Activated naive CD4-positive, alpha-beta T cell treated with anti-CD3 and anti-CD28 coated beads, Interleukin-2, amount 10 ng/mL, durations not matched to agents 7 days and 5 days (primary cell): Measurements from ENCODE around the gene SLC25A4.

Source experiments
- CTCF ChIA-PET: fragments of 350-600 bp; sonication (Branson Sonifier 250); formaldehyde crosslinking; loops from one replicate; lab custom pipeline; 2021; ENCODE audit warnings: antibody characterized with exemption; lab: Charles Lee
- DNase-seq: peaks from one replicate; pipeline ENCODE4 v3.0.0-alpha.2; 2020
- H3K27ac Mint-ChIP-seq: one replicate; pipeline ENCODE4 v1.8.0; 2021; ENCODE audit warnings: mild to moderate bottlenecking, moderate library complexity, mixed read lengths
- H3K27me3 Mint-ChIP-seq: one replicate; pipeline ENCODE4 v1.8.0; 2021; ENCODE audit warnings: mild to moderate bottlenecking, mixed read lengths
- H3K36me3 Mint-ChIP-seq: one replicate; pipeline ENCODE4 v1.8.0; 2021; ENCODE audit warnings: mixed read lengths
- H3K4me1 Mint-ChIP-seq: one replicate; pipeline ENCODE4 v1.8.0; 2021; ENCODE audit warnings: mixed read lengths
- H3K4me3 Mint-ChIP-seq: one replicate; pipeline ENCODE4 v1.8.0; 2021; ENCODE audit warnings: mild to moderate bottlenecking, moderate library complexity, mixed read lengths
- H3K9me3 Mint-ChIP-seq: one replicate; pipeline ENCODE4 v1.8.0; 2021; ENCODE audit warnings: mixed read lengths

The SLC25A4 gene

DNA sequence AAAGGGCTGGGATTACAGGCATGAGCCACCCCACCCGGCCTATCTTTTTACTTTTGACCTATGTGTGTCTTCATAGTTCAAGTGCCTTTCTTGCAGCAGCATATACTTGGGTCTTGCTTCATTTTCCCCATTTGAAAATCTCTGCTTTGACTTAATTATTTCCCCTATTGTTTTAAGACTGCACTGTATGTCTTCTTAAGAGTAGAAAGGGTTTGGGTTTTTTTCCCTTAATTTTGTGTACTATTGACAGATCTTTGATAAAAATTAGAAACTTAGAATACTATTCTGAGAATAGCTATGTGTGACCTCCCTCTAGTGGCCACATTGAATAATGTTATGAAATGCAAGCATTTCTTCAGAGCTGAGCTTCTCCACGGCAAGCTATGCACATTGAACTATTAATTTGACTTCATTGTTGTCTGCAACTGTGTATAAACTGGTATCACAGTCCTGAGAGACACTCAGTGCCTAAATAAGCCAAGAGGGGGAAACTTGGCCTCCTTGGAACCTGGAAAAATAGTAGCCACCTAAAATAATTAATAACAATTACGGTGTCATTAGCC, 8.7 kb upstream of the SLC25A4 start:
- DNase-seq: no peak
- CTCF ChIA-PET: interaction anchor here (0.7 to 3.3 kb wide), 16 partner anchors 9 to 270 kb away, joined by 3 to 21 read pairs (median 4); partner anchors contain the start of gene SLC25A4
- Mint-ChIP-seq H3K4me1 (no peaks in the 10 kb centered on the region), H3K36me3 (no peaks in the 10 kb centered on the region), H3K4me3 (no peak overlapping the region), H3K9me3 (no peaks in the 10 kb centered on the region), H3K27ac (no peak overlapping the region), H3K27me3 (peaks cover 45% of the 10 kb centered on the region)

DNA sequence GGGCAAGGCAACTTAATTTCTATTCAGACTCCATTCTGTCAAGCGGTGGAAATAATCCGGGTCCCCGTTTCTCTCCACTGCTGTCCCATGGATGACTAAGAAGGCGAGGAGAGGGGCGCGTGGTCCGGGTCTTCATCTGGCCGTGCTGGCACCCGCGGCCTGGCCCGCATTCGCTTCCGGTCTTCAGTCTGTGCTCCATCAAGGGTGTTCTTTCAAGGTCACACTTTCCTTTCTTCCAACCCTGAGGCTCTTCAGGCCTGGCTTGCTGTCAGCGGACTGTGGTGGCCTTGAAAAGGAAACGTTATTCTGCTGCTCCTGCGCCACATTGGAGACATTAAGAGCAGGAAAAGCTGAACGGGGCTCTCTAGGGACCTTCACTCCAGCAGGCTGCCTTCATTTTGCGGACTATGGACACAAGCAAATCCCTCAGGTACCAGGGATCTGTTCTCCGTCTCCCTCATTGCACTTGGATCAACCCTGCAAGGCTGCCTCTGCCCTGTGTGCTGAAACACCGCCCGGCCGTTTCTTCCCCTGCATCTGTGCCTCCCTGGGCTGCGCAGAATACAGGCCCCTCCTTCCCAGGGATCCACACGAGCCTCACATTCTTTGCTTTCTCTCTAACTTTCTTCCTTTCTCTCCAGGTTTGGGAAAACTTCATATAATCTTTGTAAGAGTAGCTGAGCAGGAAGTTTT, 5.7 kb upstream of the SLC25A4 start:
- Mint-ChIP-seq H3K4me1 (peaks cover 2% of the 10 kb centered on the region), H3K4me3 (no peak overlapping the region), H3K36me3 (no peaks in the 10 kb centered on the region), H3K27ac (no peak overlapping the region), H3K27me3 (peaks cover 44% of the 10 kb centered on the region), H3K9me3 (no peaks in the 10 kb centered on the region)
- CTCF ChIA-PET: interaction anchor here (1.3 to 3.3 kb wide), 2 partner anchors 97 to 392 kb away, joined by 4 to 21 read pairs; no protein-coding TSS in a partner anchor
- no peak for DNase-seq

DNA sequence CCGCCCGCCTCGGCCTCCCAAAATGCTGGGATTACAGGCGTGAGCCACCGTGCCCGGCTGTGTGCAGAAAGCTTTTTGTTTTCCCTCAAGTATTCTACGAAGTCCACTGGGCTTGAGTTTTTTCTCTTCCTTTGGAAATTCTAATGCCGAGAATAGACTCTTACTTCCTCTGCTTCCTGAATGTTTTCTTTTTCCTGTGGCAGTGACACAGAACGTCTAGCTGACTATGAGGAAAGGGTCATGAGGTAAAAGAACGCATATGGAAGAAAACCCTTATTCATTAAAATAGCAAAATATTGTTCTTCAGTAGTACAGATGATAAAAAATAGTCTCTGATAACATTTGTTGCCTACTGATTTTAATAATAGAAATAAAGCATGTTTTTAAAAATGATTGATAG, 4.9 kb upstream of the SLC25A4 start:
- peaks cover 50% of the 10 kb centered on the region for H3K27me3 Mint-ChIP-seq
- H3K27ac Mint-ChIP-seq: no peak overlapping the region
- DNase-seq: no peak
- no peaks in the 10 kb centered on the region for H3K36me3 Mint-ChIP-seq
- no peaks in the 10 kb centered on the region for H3K9me3 Mint-ChIP-seq
- CTCF ChIA-PET: interaction anchor here (0.6 kb wide), 1 partner anchor 298 kb away, joined by 4 read pairs; no protein-coding TSS in a partner anchor
- no peak overlapping the region for H3K4me3 Mint-ChIP-seq
- peaks cover 5% of the 10 kb centered on the region for H3K4me1 Mint-ChIP-seq

DNA sequence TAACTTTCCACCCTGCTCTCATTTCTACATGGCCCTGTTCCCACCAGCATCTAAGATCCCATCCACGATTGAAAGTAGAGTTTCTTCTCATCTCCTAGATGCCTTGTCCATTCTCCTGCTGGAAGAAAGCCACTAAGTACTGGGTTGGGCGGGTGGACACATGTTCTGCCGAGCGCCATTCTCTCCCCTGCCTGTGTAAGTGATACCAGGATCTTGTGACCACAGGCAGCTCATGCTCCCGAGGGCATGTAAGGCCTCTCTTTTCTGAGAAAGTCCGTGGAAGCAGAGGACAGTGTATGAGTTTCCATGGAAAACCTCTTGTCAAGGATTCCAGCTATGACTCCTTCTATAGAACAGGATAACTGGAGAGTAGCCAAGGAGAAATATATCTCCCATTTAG, 3.3 kb upstream of the SLC25A4 start:
- Mint-ChIP-seq H3K4me3 (no peak overlapping the region), H3K27me3 (peaks cover 66% of the 10 kb centered on the region), H3K4me1 (peaks cover 12% of the 10 kb centered on the region), H3K9me3 (no peaks in the 10 kb centered on the region), H3K27ac (no peak overlapping the region), H3K36me3 (no peaks in the 10 kb centered on the region)
- CTCF ChIA-PET: interaction anchor here (1.1 kb wide), 1 partner anchor 44 kb away, joined by 3 read pairs; no protein-coding TSS in a partner anchor
- DNase-seq: no peak

DNA sequence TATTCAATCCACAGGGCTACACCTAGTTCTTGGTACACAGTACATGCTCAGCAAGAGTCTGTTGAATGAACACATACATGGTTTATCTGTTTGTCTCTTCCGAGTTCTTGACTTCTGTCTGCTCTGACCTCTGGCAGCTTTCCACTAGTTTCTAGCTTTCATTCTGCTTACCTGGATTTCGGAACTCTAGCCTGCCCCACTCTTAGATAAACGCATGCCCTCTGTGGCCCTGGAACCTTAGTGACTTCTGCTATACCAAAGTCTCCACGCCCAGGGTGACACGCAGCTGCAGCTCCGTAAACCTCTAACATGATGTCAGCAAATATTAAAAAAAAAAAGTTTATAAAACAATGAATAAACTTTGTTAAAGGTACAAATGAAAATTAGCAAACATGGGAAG, 1.3 kb upstream of the SLC25A4 start:
- Mint-ChIP-seq H3K4me1 (peaks cover 12% of the 10 kb centered on the region), H3K9me3 (no peaks in the 10 kb centered on the region), H3K4me3 (no peak overlapping the region), H3K27ac (no peak overlapping the region), H3K36me3 (no peaks in the 10 kb centered on the region), H3K27me3 (peaks cover 73% of the 10 kb centered on the region)
- CTCF ChIA-PET: interaction anchor here (1.4 kb wide), 1 partner anchor 42 kb away, joined by 3 read pairs; no protein-coding TSS in a partner anchor
- DNase-seq: no peak

DNA sequence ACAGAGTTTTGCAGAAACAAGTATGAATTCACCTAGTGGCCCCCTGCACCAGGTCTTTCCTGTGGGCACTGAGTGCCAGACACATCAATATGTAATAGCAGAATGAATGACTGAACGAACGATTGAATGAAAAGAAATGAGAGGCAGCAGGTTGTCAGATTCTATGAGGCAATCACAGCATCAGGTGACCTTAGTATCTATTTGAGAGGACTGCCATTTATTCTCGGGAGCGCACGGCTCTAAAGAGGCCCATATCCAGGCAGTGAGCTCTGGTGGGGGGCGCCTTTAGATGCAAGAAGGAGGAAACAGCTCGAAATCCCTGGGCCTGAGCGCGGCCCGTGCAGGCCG, 528 bp upstream of the SLC25A4 start:
- H3K27ac Mint-ChIP-seq: no peak overlapping the region
- no peaks in the 10 kb centered on the region for H3K9me3 Mint-ChIP-seq
- H3K27me3 Mint-ChIP-seq: peaks cover 69% of the 10 kb centered on the region
- no peak for DNase-seq
- peaks cover 12% of the 10 kb centered on the region for H3K4me1 Mint-ChIP-seq
- H3K4me3 Mint-ChIP-seq: peak overlapping the region; percentile 78
- CTCF ChIA-PET: interaction anchor here (1.4 to 1.8 kb wide), 3 partner anchors 8 to 41 kb away, joined by 3 to 5 read pairs (median 4); no protein-coding TSS in a partner anchor
- no peaks in the 10 kb centered on the region for H3K36me3 Mint-ChIP-seq

DNA sequence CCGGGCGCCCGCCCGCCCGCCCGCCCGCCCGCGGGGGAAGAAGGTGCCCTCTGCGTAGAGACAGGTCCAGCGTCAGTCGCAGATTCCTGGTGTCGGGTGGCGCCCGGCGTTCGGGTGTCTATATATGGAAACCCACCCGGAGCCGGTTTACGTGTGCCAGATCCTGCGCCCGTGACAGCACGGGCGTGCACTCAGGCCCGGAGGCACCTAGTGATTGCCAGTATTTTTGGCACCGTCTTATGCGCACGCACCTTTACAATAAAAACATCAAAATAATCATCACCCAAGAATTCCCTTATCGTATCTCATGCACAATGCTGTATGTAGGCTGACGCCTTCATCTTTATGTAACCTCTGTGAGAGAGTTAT, 519 bp downstream of the SLC25A4 start:
- no peak overlapping the region for H3K27ac Mint-ChIP-seq
- DNase-seq: peak; percentile 42
- peaks cover 58% of the 10 kb centered on the region for H3K27me3 Mint-ChIP-seq
- H3K9me3 Mint-ChIP-seq: no peaks in the 10 kb centered on the region
- CTCF ChIA-PET: interaction anchor here (1.5 to 1.8 kb wide), 3 partner anchors 9 to 40 kb away, joined by 3 to 5 read pairs (median 4); no protein-coding TSS in a partner anchor
- peak overlapping the region; percentile 75 for H3K4me3 Mint-ChIP-seq
- H3K4me1 Mint-ChIP-seq: peaks cover 12% of the 10 kb centered on the region
- no peaks in the 10 kb centered on the region for H3K36me3 Mint-ChIP-seq

DNA sequence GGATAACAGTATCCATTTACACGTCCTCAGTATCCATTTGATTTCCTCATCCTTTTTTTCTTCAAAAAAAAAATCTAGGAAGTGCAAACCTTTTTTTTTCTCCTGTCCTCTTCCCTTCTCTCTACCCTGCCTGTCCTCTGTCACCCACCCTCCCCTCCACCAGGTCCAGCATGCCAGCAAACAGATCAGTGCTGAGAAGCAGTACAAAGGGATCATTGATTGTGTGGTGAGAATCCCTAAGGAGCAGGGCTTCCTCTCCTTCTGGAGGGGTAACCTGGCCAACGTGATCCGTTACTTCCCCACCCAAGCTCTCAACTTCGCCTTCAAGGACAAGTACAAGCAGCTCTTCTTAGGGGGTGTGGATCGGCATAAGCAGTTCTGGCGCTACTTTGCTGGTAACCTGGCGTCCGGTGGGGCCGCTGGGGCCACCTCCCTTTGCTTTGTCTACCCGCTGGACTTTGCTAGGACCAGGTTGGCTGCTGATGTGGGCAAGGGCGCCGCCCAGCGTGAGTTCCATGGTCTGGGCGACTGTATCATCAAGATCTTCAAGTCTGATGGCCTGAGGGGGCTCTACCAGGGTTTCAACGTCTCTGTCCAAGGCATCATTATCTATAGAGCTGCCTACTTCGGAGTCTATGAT, 1.7 kb downstream of the SLC25A4 start:
- Mint-ChIP-seq H3K27ac (no peak overlapping the region), H3K4me3 (no peak overlapping the region), H3K27me3 (peaks cover 47% of the 10 kb centered on the region), H3K36me3 (no peaks in the 10 kb centered on the region), H3K9me3 (no peaks in the 10 kb centered on the region), H3K4me1 (peaks cover 12% of the 10 kb centered on the region)
- CTCF ChIA-PET: interaction anchor here (1.4 to 1.6 kb wide), 2 partner anchors 39 to 105 kb away, joined by 4 to 5 read pairs; no protein-coding TSS in a partner anchor
- DNase-seq: no peak

DNA sequence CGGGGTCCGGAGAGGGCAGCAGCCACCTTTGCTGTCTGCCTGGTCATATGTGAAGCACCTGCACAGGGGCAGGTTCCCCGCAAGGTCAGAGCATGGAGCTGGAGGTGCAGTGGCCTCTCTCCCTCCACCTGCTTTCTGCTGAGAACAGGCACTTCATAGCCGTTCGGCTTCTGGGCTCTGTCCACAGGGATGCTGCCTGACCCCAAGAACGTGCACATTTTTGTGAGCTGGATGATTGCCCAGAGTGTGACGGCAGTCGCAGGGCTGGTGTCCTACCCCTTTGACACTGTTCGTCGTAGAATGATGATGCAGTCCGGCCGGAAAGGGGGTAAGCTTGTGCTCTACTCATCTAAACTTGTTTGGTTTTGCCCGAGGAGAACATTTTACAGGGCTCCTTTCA, 2.5 kb downstream of the SLC25A4 start:
- Mint-ChIP-seq H3K27me3 (peaks cover 45% of the 10 kb centered on the region), H3K36me3 (no peaks in the 10 kb centered on the region), H3K27ac (no peak overlapping the region), H3K4me3 (no peak overlapping the region), H3K4me1 (peaks cover 12% of the 10 kb centered on the region), H3K9me3 (no peaks in the 10 kb centered on the region)
- CTCF ChIA-PET: interaction anchor here (1.4 to 1.6 kb wide), 2 partner anchors 38 to 106 kb away, joined by 4 to 5 read pairs; no protein-coding TSS in a partner anchor
- no peak for DNase-seq

DNA sequence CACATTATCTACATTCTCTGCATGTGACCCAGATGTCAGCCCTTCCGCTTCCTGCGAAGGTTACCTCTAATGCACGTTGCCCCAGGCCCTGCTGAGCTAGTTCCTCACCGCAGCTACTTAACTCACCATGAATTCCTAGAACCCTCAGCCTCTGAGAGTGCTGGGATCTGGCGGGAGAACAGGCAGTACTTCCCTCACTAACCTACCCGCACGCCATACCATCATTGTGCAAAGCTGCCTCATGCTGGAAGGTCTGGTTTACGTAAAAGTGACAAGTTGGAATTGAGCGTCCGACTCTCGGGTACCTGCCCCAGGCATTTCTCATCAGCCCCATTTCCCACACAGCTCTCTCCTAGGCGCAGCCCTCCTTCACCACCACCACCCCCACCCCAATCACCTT, 6.3 kb downstream of the SLC25A4 start:
- Mint-ChIP-seq H3K27me3 (peaks cover 14% of the 10 kb centered on the region), H3K36me3 (peaks cover 12% of the 10 kb centered on the region), H3K4me1 (no peaks in the 10 kb centered on the region), H3K9me3 (no peaks in the 10 kb centered on the region), H3K27ac (no peak overlapping the region), H3K4me3 (no peak overlapping the region)
- CTCF ChIA-PET: no interaction called here
- DNase-seq: no peak

DNA sequence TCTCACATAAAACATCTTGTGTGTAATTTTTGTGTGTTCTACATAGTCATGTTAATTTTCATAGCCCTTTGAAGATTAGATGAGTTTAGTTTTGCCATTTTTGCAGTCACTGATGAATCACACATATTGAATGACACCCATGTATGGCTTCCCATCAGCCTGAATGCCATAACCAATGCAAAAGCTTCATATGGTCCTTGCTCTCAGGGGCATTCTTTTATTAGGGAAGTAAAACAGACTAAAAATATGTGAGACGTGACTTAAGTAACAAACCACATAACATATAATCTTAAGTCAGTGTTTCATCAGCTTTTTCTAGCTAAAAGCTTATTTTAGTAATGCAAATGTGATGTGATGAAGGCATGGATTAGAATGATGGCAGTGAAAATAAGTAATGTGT, 8.2 kb downstream of the SLC25A4 start:
- Mint-ChIP-seq H3K36me3 (peaks cover 14% of the 10 kb centered on the region), H3K9me3 (no peaks in the 10 kb centered on the region), H3K27ac (no peak overlapping the region), H3K4me3 (no peak overlapping the region), H3K4me1 (no peaks in the 10 kb centered on the region), H3K27me3 (no peaks in the 10 kb centered on the region)
- CTCF ChIA-PET: no interaction called here
- no peak for DNase-seq

DNA sequence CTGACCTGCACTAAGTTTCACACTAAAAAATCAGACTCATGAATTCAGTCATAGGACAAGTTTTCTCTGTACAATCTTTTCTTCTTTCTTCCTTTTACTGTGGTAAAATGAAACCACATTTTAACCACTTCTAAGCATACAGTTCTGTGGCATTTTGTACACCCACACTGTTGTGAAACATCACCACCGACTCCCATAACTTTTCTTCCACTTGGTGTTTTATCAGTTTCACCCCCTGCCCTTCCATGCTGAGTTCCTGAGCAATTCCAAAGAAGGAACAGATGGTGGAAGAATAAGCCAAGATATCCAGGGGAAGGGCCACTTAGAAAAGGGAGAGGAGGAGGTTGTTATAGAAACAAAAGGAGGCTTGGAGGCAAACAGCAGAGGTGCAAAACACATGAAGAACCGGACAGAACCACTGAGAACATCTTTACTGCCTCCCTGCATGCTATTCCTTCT, 22.6 kb downstream of the SLC25A4 start:
- CTCF ChIA-PET: no interaction called here
- peak overlapping the region; percentile 22 for H3K4me3 Mint-ChIP-seq
- peak; percentile 27 for DNase-seq
- peaks cover 17% of the 10 kb centered on the region for H3K4me1 Mint-ChIP-seq
- H3K27ac Mint-ChIP-seq: peak overlapping the region; percentile 43
- peaks cover 56% of the 10 kb centered on the region for H3K36me3 Mint-ChIP-seq
- peaks cover 11% of the 10 kb centered on the region for H3K27me3 Mint-ChIP-seq
- H3K9me3 Mint-ChIP-seq: no peaks in the 10 kb centered on the region

DNA sequence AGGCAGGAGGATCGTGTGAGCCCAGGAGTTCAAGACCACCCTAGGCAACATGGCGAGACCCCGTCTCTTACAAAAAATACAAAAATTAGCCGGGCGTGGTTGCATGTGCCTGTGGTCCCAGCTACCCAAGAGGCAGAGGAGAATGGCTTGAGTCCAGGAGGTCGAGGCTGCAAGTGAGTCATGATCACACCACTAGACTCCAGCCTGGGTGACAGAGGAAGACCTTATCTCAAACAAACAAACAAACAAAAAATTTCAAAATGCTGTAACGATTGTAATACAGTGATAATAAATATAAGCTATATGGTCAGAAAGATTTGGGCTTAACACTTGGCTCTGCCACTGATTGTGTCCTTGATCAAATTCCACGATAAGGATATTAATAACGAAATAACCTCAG, 24.2 kb downstream of the SLC25A4 start:
- CTCF ChIA-PET: interaction anchor here (1.1 kb wide), 1 partner anchor 17 kb away, joined by 3 read pairs; no protein-coding TSS in a partner anchor
- DNase-seq: no peak
- Mint-ChIP-seq H3K9me3 (no peaks in the 10 kb centered on the region), H3K36me3 (peaks cover 50% of the 10 kb centered on the region), H3K27me3 (peaks cover 11% of the 10 kb centered on the region), H3K4me3 (no peak overlapping the region), H3K4me1 (peaks cover 17% of the 10 kb centered on the region), H3K27ac (no peak overlapping the region)

DNA sequence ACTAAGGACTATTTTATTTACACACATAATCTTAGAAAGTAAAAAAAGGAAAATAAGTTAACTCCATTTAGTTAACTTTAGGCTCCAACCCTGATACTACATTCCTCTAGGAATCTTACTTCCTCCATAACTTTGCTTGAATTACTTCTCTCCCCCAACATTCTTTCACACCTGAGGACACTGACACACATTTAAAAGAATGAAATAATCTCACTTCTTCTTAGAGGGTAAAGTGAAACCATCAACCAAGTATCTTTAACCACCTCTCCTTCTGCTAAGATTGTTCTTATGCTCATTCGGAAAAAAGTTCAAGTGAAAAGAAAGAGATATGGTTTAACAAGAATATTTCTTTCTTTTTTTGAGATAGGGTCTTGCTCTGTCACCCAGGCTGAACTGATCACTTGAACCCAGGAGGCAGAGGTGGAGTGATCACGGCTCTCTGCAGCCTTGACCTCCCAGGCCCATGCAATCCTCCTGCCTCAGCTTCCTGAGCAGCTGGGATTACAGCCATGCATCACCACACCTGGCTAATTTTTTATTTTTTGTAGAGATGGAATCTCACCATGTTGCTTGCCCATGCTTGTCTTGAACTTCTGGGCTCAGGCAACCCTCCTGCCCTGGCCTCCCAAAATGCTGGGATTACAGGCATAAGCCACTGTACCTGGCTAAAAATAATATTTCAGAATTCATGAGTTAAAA, 28.5 kb downstream of the SLC25A4 start:
- CTCF ChIA-PET: no interaction called here
- H3K4me3 Mint-ChIP-seq: no peak overlapping the region
- H3K4me1 Mint-ChIP-seq: no peaks in the 10 kb centered on the region
- peaks cover 49% of the 10 kb centered on the region for H3K36me3 Mint-ChIP-seq
- H3K27ac Mint-ChIP-seq: no peak overlapping the region
- H3K27me3 Mint-ChIP-seq: no peaks in the 10 kb centered on the region
- DNase-seq: no peak
- H3K9me3 Mint-ChIP-seq: no peaks in the 10 kb centered on the region
